ENCODE measurements around the gene MAGI2. TPM values are rescaled to one million over a fixed set of nuclear protein-coding genes. Genes with fewer than 3 reads are reported as not detected.

The MAGI2 gene
- total RNA-seq, 1 donor from 2014 or later, result 6.9 TPM

- H3K27me3 ChIP-seq, result no peaks in the 10 kb centered on the region
- H3K9me3 ChIP-seq, result no peaks in the 10 kb centered on the region
- intact Hi-C loops (cut with DNase I), result no loop called here
- no peak for TF ChIP-seq CTCF (IDR thresholded peaks at IDR 0.05)
- TF ChIP-seq POLR2A (IDR thresholded peaks at IDR 0.05), result no peak
- no peak for TF ChIP-seq POLR2AphosphoS5 (IDR thresholded peaks at IDR 0.05; ENCODE audit: insufficient read depth in 1 of 2, low read depth in 1 of 2)
- H3K36me3 ChIP-seq, result no peaks in the 10 kb centered on the region
- no peak for DNase-seq (ENCODE audit: extremely low spot score in 2 of 2)
- H3K4me1 ChIP-seq, result no peaks in the 10 kb centered on the region
- no peak overlapping the region for H3K4me3 ChIP-seq
- no peak overlapping the region for H3K27ac ChIP-seq
These were observed 1174.4 kb downstream of the MAGI2 start for GRCh38 chr7:78279032-78279431.

- Histone ChIP-seq H3K36me3 (no peaks in the 10 kb centered on the region), H3K27ac (no peak overlapping the region), H3K9me3 (no peaks in the 10 kb centered on the region), H3K27me3 (no peaks in the 10 kb centered on the region), H3K4me3 (no peak overlapping the region), H3K4me1 (no peaks in the 10 kb centered on the region)
- intact Hi-C loops (cut with DNase I), result no loop called here
- DNase-seq (ENCODE audit: extremely low spot score in 2 of 2), result no peak
- no peak for TF ChIP-seq POLR2AphosphoS5 (IDR thresholded peaks at IDR 0.05; ENCODE audit: insufficient read depth in 1 of 2, low read depth in 1 of 2)
These were observed 1186.3 kb downstream of the MAGI2 start for GRCh38 chr7:78267141-78267540.

GRCh38 chr7:78265486-78265885 is 1188.0 kb downstream of the MAGI2 start:
- Histone ChIP-seq H3K27ac (no peak overlapping the region), H3K4me3 (no peak overlapping the region), H3K36me3 (no peaks in the 10 kb centered on the region), H3K27me3 (no peaks in the 10 kb centered on the region), H3K4me1 (no peaks in the 10 kb centered on the region), H3K9me3 (no peaks in the 10 kb centered on the region)
- DNase-seq (ENCODE audit: extremely low spot score in 2 of 2), result no peak
- TF ChIP-seq POLR2AphosphoS5 (IDR thresholded peaks at IDR 0.05; ENCODE audit: insufficient read depth in 1 of 2, low read depth in 1 of 2) (no peak), CTCF (IDR thresholded peaks at IDR 0.05) (no peak), POLR2A (IDR thresholded peaks at IDR 0.05) (no peak)
- intact Hi-C loops (cut with DNase I), result no loop called here

GRCh38 chr7:78265071-78265470 is 1188.4 kb downstream of the MAGI2 start:
- Histone ChIP-seq H3K9me3 (no peaks in the 10 kb centered on the region), H3K27ac (no peak overlapping the region), H3K4me1 (no peaks in the 10 kb centered on the region), H3K36me3 (no peaks in the 10 kb centered on the region), H3K27me3 (no peaks in the 10 kb centered on the region), H3K4me3 (no peak overlapping the region)
- intact Hi-C loops (cut with DNase I), result no loop called here
- TF ChIP-seq POLR2AphosphoS5 (IDR thresholded peaks at IDR 0.05; ENCODE audit: insufficient read depth in 1 of 2, low read depth in 1 of 2) (no peak), POLR2A (IDR thresholded peaks at IDR 0.05) (no peak), CTCF (IDR thresholded peaks at IDR 0.05) (no peak)
- no peak for DNase-seq (ENCODE audit: extremely low spot score in 2 of 2)

GRCh38 chr7:78264105-78264504 is 1189.4 kb downstream of the MAGI2 start:
- no peaks in the 10 kb centered on the region for H3K9me3 ChIP-seq
- H3K36me3 ChIP-seq, result no peaks in the 10 kb centered on the region
- no peaks in the 10 kb centered on the region for H3K27me3 ChIP-seq
- DNase-seq (ENCODE audit: extremely low spot score in 2 of 2), result no peak
- no peak overlapping the region for H3K27ac ChIP-seq
- TF ChIP-seq CTCF (IDR thresholded peaks at IDR 0.05), result no peak
- TF ChIP-seq POLR2A (IDR thresholded peaks at IDR 0.05), result no peak
- no peak for TF ChIP-seq POLR2AphosphoS5 (IDR thresholded peaks at IDR 0.05; ENCODE audit: insufficient read depth in 1 of 2, low read depth in 1 of 2)
- H3K4me1 ChIP-seq, result no peaks in the 10 kb centered on the region
- intact Hi-C loops (cut with DNase I), result no loop called here
- no peak overlapping the region for H3K4me3 ChIP-seq

GRCh38 chr7:78261739-78262138 is 1191.7 kb downstream of the MAGI2 start:
- Histone ChIP-seq H3K27ac (no peak overlapping the region), H3K27me3 (no peaks in the 10 kb centered on the region), H3K4me3 (no peak overlapping the region), H3K4me1 (no peaks in the 10 kb centered on the region), H3K36me3 (no peaks in the 10 kb centered on the region), H3K9me3 (no peaks in the 10 kb centered on the region)
- TF ChIP-seq CTCF (IDR thresholded peaks at IDR 0.05), result no peak
- TF ChIP-seq POLR2A (IDR thresholded peaks at IDR 0.05), result no peak
- TF ChIP-seq POLR2AphosphoS5 (IDR thresholded peaks at IDR 0.05; ENCODE audit: insufficient read depth in 1 of 2, low read depth in 1 of 2), result no peak
- DNase-seq (ENCODE audit: extremely low spot score in 2 of 2), result no peak
- intact Hi-C loops (cut with DNase I), result no loop called here
